D341Med (cell line): ENCODE data around the gene GREB1.

Experiments used
- DNase-seq: peaks from one replicate; pipeline ENCODE4 v3.0.0; 2012; ENCODE audit warnings: low spot score

The GREB1 gene

DNA sequence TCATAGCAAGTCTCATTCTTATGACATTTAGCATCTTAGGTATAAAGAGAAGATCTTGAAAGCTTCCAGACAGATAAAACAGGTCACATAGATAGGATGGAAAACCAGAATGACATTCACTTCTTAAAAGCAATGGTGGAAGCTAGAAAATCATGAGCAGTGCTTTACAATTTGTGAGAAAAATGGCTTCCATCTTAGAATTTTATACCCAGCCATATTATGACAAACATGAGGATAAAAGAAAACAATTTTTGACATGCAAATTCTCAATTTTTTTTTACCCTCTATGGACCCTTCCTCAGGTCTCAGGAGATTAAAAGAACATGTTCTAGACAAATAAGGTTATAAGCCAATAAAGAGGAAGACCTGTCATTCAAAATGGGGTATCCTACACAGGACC is 129.0 kb downstream of the GREB1 start:
- no peak for DNase-seq

DNA sequence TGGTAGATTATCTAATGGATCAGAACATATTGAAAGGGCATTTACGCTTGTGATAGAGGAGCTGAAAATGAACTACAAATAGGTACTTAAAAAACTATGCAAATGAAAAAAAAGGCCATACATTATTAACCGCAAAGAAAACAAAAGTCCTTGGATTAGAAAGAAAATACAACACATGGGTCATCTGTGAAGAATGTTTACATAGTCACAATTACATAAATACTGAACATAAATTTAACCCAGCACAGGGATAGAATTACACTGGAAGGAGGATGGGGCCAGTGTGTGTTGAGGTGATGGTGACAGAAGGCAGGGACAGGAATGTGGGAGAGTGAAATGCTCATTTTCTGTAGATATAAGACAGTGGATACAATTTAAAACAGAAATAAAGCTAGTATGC is 129.6 kb downstream of the GREB1 start:
- DNase-seq: no peak

DNA sequence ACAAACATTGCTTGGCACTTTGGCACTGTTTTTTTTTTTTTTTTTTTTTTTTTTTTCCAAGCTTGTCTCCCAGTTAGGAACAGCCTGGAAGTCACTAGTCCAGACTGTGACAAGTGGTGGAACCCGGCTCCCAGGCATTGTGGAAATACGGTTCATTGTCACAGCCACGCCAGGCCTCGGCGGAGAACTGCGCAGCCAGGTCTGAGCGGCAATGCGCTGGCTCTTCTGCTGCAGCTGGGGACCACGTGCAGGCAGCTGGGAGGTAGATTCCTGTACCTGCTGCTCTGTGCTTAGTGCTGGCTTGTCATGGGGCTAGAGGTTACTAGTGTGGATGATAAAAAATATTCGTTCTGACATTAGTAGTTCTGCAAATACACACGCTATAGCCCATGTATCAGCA is 131.2 kb downstream of the GREB1 start:
- DNase-seq: no peak

DNA sequence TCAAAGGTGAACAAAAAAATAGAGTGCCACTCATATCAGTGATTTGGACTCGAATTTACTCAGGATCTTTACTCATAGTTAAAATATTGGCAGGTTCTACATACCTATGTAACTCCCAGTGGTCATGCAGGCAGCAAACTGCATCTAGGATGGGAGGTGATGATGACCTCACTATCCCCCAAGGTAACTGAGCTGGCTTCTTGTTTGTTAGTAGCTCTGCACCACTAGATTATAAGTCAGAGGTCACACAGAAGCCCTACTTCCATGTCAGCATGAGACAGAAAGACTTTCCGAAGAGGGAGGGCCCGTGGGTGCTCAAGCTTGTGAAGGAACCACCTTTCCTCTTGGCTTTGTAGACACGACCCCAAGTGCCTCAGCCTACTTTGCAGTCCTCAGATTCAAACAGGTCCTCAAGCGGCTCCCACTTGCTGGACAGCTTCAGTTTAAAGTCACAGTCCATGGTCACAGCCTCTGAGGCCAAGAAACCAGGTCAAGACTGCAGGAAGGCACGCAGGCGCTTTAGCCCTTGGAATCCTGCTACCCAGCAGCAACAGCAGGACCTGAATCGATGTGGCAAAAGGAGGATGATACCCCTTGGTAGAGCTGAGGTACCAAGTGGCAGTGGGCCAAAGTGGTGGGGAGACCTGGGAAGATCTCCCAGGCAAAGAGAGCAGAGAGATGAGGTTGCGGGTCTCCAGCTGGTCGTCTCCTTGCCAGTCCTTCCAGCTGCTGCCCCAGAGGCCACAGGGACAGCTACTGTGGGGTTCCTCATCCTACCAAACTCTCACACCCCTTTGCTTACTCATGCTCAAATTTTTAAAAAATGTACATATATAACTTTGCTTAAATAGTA is 131.9 kb downstream of the GREB1 start:
- no peak for DNase-seq

DNA sequence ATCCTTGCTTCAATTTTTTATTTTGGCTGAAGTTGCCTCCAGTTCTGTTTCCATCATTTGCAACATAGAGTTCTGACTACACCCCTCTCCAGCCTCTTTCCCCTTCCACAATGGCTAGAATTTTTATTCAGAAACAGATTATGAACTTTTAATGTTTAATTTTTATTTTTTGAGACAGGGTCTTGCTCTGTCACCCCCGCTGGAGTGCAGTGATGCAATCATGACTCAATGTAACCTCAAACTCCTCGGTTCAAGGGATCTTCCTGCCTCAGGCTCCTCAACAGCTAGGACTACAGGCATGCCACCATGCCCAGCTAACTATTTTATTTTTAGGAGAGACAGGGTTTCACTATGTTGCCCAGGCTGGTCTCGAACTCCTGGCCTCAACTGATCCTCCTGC is 133.3 kb downstream of the GREB1 start:
- DNase-seq: no peak

DNA sequence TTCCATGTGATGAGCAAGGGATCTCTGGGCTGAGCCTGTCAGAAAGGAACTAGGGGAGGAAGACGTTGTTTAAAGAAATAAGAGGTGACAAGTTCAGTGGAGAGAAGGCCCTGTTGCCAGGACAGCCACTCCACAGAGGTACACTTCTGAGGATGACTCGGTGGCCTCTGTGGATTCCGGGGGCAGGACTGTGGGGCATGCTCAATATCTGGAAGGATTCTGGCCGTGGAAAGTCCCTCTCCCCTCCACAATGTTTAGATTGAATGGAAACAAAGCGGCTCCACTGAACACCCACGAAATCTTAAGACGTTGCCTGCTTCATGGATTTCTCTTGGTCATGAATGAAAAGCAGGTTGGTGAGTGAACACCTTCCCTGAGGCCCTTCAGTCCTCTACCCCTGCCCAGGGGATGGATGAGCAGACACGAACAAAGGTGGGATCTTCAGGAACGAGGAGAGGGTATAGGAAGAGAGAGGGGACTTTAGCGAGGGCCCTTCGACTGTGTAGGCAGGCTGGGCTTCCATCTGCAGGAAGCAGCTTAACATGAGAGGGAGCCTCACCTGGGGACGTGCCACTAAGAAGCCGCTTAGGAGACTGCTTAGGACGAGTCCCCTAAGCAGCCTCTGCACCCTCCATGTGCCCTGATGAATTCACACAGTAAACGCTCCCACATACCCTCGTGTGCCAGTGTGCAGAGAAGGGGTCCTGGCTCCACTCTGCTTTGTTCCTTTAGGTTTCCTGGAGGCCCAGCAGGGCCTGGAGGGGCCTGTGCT is 134.2 kb downstream of the GREB1 start:
- DNase-seq: no peak

DNA sequence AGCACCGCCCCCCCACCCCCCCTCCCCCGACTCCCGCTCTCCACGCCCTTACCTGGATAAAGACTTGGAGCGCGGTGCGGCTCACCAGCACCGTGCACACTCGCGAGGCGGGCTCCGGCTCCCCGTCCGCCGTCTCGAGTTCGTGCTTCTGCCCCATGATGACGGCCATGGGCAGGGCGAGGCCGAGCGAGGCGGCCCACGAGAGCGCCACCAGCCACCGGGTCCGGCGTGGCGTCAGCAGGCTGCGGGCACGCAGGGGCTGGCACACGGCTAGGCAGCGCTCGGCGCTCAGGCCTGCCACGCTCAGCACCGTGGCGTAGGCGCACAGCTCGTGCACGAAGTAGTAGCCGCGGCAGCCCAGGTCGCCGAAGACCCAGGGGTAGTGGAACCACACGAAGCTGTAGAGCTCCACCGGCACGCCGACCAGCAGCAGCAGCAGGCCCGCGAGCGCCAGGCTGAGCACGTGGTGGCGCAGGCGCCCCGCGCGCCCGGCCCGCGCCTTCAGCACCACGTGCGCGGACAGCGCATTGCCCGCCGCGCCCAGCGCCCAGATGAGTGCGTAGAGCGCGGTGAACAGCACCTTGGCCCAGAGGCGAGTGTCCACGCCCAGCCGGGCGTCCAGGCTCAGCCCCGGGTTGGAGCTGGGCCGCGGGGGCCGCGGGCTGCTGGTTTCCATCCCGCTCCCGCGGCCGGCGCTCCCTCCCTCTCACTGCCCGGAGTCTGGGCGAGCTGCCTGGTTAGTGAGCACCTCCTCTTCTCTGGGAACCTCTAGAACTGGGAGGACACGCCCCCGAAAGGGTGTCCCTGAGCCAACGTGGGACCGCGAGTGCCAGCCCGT is 135.8 kb downstream of the GREB1 start, which contains the start of gene NTSR2:
TSS of gene NTSR2 (minus strand) at position 742 of the 838 bp plus-strand sequence. CDS start at position 676, 66 bp downstream.
- no peak for DNase-seq

DNA sequence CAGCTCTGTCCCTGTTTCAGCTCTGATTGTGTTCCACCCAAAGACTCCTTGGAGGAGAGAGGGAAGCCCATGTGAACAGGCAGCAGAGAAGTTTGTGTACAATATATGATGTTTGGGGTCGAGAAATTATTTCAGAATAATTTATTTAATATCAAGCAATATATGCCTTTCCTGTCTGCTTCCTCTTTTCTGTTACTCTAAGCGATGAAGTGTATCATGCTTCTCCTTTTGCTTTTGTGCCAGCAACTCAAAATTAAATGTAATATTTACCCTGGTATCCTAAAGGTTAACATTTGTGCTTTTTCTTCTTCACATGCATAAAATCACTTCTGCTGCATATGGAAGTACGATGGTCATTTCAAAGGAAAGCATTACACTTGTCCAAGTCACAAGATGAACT is 138.6 kb downstream of the GREB1 start:
- DNase-seq: no peak

DNA sequence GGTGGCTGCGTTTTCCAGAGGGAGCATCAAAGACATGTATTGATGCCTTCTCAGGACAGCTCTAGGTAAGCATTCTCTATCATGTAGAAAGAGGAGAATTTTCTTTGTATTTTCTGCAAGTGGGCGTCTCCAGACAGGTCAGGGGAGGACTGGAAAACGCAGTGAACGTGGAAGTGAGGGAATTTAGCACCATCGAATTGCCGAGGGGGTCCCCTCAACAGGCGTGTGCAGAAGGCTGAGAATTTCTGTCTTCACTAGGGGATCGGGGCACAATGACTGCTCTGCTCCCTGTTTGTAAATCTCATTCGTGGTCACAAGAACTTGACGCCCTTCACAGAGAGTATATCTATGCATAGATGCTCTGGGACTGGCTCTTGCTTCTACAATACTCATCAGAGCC is 141.1 kb downstream of the GREB1 start:
- DNase-seq: no peak

DNA sequence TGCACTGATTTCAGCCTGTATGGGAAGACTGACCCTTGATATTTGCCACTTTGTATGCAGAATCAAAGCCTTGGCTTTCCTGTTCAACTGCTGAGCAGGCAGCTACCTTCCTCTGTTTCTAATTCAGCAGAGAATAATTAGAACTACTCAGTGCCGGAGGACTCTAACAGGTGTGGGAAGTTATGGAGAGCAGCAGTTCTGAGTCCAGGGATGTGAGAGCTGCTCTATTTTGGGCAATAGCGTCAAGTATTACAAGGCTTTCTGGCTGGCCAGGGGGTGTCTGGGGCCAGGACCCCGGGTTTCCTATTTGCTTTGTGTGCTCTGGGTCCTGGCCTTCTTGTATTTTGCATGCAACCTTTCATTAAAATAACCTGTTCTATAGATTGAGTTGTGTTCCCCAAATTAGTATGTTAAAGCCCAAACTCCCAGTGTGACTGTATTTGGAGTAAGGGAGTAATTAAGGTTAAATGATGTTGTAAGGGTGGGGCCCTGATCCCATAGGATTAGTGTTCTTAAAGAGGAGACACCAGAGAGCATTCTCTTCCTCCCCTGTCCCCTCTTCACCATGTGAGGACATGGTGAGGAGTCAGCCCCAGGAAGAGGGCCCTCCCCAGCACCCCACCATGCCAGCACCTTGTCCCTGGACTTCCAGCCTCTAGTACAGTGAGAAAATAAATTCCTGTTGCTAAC is 141.7 kb downstream of the GREB1 start:
- DNase-seq: no peak

DNA sequence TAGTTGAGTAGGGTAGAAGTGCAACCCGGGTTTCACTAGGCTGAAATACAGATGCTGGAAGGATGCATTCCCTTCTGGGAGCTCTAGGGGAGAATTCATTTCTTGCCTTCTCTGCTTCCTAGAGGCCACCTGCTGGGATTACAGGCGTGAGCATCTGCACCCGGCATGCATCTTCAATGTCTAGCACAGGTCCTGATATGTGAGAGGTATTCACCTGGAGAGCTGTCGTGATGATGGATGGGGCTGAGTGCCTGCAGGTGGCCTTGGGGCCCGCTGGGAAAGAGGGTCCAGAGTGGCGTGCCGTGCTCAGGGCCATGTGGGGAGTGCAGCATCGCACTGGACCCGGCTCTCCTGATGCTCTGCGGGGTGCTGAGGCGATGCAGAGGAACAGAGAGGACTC is 142.8 kb downstream of the GREB1 start:
- DNase-seq: no peak

DNA sequence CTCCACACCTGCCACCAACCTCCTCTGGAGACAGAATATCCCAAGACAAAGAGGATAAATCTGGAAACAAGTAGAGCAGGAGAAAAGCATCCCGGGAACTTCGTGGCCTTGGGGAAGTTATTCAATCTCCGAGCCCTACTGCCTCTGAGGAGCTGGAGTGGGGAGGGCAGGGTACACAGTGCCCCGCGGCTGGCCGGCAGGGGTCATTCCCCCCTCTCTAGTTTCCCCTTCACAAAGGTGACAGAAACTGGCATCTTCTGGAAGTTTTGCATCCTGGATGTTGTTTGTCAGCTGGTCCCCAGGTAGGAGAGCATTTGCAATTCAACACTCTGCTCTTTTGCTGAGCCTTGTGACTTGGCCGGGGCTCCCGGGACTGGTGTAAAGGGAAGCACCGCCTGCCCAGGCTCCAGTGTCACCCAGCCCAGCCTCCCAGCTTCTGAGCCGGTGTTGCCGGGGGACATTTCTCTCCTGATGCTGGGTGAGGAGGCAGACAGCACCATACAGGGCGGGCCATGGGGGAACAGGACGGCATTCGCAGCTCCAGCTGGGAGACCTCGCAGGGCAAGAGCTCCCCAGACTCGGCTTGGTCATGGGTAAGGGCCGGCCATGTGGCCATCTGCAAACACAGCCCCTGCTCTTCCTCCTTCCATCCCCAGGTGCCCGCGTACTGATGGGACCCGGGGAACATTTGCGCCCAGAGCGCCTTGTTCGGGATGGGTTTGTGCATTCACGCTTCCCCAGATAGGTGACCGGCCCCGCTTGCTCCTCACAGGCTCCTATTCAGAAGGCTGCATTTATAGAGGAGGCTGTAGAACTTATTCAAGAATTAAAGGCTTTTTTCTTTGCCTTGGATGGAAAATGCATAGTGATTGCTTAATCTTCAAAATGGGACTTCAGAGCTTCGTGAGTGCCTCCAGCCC is 143.6 kb downstream of the GREB1 start:
- no peak for DNase-seq

DNA sequence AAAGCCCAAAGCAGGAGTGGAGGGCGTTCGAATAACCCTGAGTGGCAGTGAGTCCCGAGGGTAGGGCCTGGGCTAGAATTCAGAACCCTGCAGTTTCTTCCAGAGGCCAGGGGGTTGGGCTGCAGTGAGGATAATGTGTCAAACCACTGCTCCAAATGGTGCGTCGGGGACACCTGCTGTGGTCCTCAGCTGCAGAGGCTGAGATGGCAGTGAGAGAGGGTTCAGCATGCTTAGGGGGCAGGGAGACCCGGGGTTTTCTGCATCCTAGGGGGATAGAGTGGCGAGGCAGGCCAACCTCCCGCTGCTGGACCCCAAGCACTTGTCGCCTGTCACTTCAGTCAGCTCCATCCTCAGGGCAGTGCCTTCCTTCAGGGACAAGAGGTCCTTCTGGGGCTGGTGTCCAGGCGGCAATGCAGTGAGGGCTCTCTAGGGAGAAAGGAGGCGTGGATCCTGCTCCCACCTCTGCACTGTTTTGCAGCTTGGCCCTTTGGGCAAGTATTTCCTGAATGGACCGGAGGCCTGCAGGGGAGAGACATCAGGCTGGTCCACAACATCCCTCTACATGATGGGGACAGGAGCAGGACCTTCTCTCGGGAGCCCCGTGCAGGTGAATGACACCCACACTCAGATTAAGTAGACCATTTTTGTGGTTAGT is 144.6 kb downstream of the GREB1 start:
- DNase-seq: no peak

DNA sequence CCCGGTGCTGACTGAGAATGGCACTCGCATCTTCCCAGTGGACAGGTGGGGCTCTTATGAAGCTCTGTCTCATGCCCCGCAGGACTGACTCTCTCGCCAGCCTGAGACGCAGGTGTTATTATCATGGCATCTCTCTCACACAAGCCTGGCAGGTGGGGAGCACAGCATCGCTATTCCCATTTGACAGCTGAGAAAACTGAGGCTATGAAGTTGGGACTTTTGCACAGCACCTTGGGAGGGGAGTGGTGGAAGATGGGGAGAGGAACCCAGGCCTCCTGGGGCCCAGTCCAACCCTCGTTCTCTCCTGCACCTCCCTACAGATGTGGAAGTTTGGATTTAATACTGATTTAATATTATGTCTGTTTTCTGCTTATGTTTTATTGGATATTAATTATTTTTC is 145.2 kb downstream of the GREB1 start:
- DNase-seq: no peak

DNA sequence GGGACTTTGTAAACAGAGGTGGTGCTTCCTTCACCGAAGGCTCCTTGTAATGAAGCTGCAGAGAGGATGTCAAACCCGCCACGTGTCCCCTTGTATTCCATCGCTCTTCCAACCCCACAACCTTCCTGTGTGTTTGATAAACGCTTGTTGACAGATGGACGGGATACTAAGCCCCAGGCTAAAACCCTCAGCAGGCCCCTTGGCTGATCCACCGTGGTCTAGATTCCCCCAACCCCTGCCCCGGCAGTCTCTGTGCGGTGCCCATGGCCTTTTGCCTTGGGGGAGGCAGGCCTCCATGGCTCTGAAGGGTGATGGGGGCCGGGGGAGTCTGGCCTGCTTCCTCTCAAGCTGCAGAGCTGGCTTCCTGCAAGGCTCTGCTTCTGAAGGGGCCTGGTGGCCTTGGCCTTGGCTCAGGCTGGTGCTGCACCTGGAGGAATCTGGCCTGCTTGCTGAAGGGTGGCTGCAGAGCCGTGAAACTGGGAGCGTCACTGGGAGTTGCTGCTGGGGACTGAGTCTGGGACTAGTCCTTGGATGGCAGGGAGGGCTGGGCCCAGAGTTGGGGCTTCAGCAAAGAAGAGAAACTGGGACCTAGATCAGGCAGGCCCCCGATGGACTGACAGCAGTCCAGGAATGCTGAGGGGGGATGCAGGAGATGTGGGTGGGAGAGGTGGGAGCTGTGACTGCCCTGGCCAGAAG is 145.8 kb downstream of the GREB1 start:
- DNase-seq: no peak

DNA sequence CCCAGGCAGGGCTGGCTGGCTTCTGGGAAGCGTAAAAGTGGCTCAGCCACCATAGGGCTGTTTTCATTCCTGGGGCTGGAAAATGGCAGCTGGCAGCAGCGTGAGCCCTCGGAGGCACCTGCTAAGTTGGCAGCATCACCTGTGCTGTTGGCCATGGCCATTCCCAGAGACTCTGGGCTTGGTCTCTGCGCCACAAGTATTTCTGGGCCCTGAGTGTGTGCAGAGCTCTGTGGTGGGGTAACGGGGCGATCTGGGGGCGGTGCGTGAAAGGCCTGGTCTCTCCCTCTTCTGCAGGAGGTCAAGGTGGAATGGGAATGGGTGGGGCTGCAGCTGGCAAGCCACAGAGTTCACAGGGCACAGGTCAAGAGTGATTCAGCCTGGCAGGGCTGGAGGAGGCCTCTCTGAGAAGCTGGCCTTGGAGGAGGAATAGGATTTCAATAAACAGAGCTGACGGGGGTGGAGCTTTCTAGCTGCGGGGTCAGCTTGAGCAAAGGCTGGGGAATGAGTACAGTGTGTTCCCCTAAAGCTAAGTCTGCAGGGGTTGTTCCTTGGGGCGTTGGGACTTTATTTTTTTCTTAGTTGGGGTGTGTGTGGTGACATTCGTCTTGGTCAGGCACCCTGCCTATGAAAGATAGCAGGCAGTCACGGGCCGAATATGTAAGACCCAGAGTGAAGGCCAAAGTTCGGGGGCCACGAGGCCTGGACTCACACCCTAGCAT is 146.5 kb downstream of the GREB1 start:
- no peak for DNase-seq

DNA sequence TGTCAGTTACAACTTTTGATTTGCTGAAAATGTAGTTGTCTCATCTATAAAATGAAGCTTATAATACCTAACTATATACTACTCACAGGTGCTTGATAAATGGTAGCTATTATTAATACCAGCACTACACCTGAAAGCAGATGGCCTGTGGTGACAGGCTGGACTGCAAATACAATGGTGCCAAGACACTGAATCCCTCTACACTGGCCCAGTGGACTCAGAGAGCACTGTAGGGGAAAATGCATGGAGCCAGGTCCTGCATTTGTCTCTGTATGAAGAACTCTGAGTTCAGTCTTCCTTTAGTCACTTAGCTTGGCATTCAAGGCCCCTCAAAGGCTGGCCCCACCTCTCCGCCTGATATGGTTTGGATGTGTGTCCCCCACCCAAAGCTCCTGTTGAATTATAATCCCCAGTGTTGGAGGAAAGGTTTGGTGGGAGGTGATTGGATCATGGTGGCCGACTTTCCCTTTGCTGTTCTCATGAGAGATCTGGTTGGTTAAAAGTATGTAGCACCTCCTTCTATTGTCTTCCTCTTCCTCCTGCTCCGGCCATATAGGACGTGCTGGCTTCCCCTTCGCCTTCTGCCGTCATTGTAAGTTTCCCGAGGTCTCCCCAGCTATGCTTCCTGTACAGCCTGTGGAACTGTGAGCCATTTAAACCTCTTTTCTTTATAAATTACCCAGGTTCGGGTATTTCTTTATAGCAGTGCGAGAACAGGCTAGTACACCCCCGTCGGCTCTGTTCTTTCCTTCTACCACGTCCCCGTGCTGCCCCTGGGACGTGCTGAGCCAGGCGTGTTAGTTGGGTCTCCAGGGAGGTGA is 147.3 kb downstream of the GREB1 start:
- DNase-seq: no peak
